HG03378 (cell line): Measurements from ENCODE around the gene VWA7.
"Not testable (repeated sequence)": the region's sequence is repeated elsewhere in the genome, so short reads cannot be mapped to it uniquely, and the experiment has no call there.

ENCODE experiments used
- ATAC-seq: cut with Tn5 transposase; IDR thresholded peaks from one replicate; pipeline ENCODE4 v1.9.1; 2021; ENCODE audit warnings: mild to moderate bottlenecking, moderate library complexity; ENCODE audit not compliant: unreplicated experiment

The VWA7 gene

GRCh38 chr6:31801031-31801927 is 24.2 kb upstream of the VWA7 start:
- not testable (repeated sequence) for ATAC-seq

- no peak for ATAC-seq
Observed at GRCh38 chr6:31799781-31800180, 22.7 kb upstream of the VWA7 start.

GRCh38 chr6:31797588-31797987 is 20.5 kb upstream of the VWA7 start:
- no peak for ATAC-seq

GRCh38 chr6:31796993-31797385 is 19.9 kb upstream of the VWA7 start:
- no peak for ATAC-seq

- peak; percentile 45 for ATAC-seq
Observed at GRCh38 chr6:31795616-31796298, 18.6 kb upstream of the VWA7 start, which contains the start of gene VARS1. TSS of gene VARS1 (minus strand) at chr6:31795752. CDS start at chr6:31795217, 535 bp downstream.

- ATAC-seq: no peak
Observed at GRCh38 chr6:31794866-31795615, 17.9 kb upstream of the VWA7 start.

- ATAC-seq: no peak
Observed at GRCh38 chr6:31794294-31794865, 17.3 kb upstream of the VWA7 start.

- not testable (repeated sequence) for ATAC-seq
Observed at GRCh38 chr6:31793927-31794245, 16.8 kb upstream of the VWA7 start.

GRCh38 chr6:31792761-31793171 is 15.6 kb upstream of the VWA7 start:
- ATAC-seq: no peak

- no peak for ATAC-seq
Observed at GRCh38 chr6:31792090-31792374, 14.9 kb upstream of the VWA7 start.

GRCh38 chr6:31791324-31792089 is 14.4 kb upstream of the VWA7 start:
- no peak for ATAC-seq

- no peak for ATAC-seq
Observed at GRCh38 chr6:31785475-31785874, 8.3 kb upstream of the VWA7 start.

- no peak for ATAC-seq
Observed at GRCh38 chr6:31784098-31784925, 7.2 kb upstream of the VWA7 start.

- ATAC-seq: no peak
Observed at GRCh38 chr6:31782126-31782855, 5.2 kb upstream of the VWA7 start.

- no peak for ATAC-seq
Observed at GRCh38 chr6:31781244-31782125, 4.4 kb upstream of the VWA7 start.

- ATAC-seq: no peak
Observed at GRCh38 chr6:31780507-31781243, 3.5 kb upstream of the VWA7 start.

- ATAC-seq: no peak
Observed at GRCh38 chr6:31779908-31780307, 2.8 kb upstream of the VWA7 start.
